Nephron (organoid): ENCODE results near the gene DUS3L.

ENCODE experiments used
- H3K27ac Mint-ChIP-seq, 3 experiments: 2 replicates each; pipeline ENCODE4 v1.8.0; 2020; ENCODE audit warnings: mixed read lengths in 3 of 3, mild to moderate bottlenecking in 2 of 3, moderate library complexity in 1 of 3
- H3K27me3 Mint-ChIP-seq: 2 replicates; pipeline ENCODE4 v1.8.0; 2021; ENCODE audit warnings: low read depth, mild to moderate bottlenecking, moderate library complexity, mixed read lengths
- H3K36me3 Mint-ChIP-seq: 2 replicates; pipeline ENCODE4 v1.8.0; 2020; ENCODE audit warnings: low read depth, mixed read lengths
- H3K4me1 Mint-ChIP-seq: 2 replicates; pipeline ENCODE4 v1.8.0; 2020; ENCODE audit warnings: mixed read lengths
- H3K4me3 Mint-ChIP-seq, 3 experiments: 2 replicates each; pipeline ENCODE4 v1.8.0; 2020; ENCODE audit warnings: mild to moderate bottlenecking in 3 of 3, mixed read lengths in 3 of 3, moderate library complexity in 2 of 3
- H3K9me3 Mint-ChIP-seq: 2 replicates; pipeline ENCODE4 v1.8.0; 2020; ENCODE audit warnings: mixed read lengths
- TF ChIP-seq, protein P1 (sequence below), 3 experiments: fragments of 200-600 bp; sonication (generic); IDR thresholded peaks; one replicate each; pipeline ENCODE4 v1.5.0; 2021; ENCODE audit warnings: antibody characterized with exemption in 3 of 3; ENCODE audit not compliant: unreplicated experiment in 3 of 3

The DUS3L gene

DNA sequence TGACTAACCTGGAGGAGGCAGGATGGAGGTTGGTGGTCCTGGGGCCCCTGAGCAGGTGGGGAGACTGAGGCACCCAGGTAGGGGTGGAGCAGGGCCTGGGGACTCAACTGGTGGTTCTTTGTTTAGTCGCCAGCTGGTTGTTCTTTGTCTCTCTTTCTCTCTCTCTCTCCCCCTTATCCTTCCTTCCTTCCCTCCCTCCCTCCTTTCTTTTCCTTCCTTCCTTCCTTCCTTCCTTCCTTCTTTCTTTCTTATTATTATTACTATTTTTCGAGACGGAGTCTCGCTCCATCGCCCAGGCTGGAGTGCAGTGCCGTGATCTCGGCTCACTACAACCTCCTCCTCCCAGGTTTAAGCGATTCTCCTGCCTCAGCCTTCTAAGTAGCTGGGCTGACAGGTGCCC lies 7.3 kb upstream of the DUS3L start:
- peaks cover 6% of the 10 kb centered on the region for H3K27me3 Mint-ChIP-seq
- no peaks in the 10 kb centered on the region for H3K9me3 Mint-ChIP-seq
- H3K4me1 Mint-ChIP-seq: peaks cover 22% of the 10 kb centered on the region
- no peaks in the 10 kb centered on the region for H3K36me3 Mint-ChIP-seq
- no peak overlapping the region for H3K4me3 Mint-ChIP-seq
- H3K27ac Mint-ChIP-seq: no peak overlapping the region
- TF ChIP-seq, protein P1, sequence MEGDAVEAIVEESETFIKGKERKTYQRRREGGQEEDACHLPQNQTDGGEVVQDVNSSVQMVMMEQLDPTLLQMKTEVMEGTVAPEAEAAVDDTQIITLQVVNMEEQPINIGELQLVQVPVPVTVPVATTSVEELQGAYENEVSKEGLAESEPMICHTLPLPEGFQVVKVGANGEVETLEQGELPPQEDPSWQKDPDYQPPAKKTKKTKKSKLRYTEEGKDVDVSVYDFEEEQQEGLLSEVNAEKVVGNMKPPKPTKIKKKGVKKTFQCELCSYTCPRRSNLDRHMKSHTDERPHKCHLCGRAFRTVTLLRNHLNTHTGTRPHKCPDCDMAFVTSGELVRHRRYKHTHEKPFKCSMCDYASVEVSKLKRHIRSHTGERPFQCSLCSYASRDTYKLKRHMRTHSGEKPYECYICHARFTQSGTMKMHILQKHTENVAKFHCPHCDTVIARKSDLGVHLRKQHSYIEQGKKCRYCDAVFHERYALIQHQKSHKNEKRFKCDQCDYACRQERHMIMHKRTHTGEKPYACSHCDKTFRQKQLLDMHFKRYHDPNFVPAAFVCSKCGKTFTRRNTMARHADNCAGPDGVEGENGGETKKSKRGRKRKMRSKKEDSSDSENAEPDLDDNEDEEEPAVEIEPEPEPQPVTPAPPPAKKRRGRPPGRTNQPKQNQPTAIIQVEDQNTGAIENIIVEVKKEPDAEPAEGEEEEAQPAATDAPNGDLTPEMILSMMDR (IDR thresholded peaks at IDR 0.05; ENCODE audit: unreplicated experiment in 3 of 3): no peak

GRCh38 chr19:5795382-5795919 lies 4.5 kb upstream of the DUS3L start:
- TF ChIP-seq, protein P1 (IDR thresholded peaks at IDR 0.05; ENCODE audit: unreplicated experiment in 3 of 3): no peak
- peaks cover 1% of the 10 kb centered on the region for H3K36me3 Mint-ChIP-seq
- H3K4me3 Mint-ChIP-seq: no peak overlapping the region
- H3K4me1 Mint-ChIP-seq: peaks cover 12% of the 10 kb centered on the region
- no peak overlapping the region for H3K27ac Mint-ChIP-seq
- H3K9me3 Mint-ChIP-seq: peaks cover 2% of the 10 kb centered on the region
- peaks cover 4% of the 10 kb centered on the region for H3K27me3 Mint-ChIP-seq

GRCh38 chr19:5793188-5793587 lies 2.2 kb upstream of the DUS3L start:
- peaks cover 2% of the 10 kb centered on the region for H3K9me3 Mint-ChIP-seq
- H3K4me1 Mint-ChIP-seq: peaks cover 6% of the 10 kb centered on the region
- TF ChIP-seq, protein P1 (IDR thresholded peaks at IDR 0.05; ENCODE audit: unreplicated experiment in 3 of 3): no peak
- peak overlapping the region in 2 of 3 experiments; percentile 19 to 21 for H3K4me3 Mint-ChIP-seq
- H3K27ac Mint-ChIP-seq: no peak overlapping the region
- peaks cover 11% of the 10 kb centered on the region for H3K36me3 Mint-ChIP-seq
- H3K27me3 Mint-ChIP-seq: peaks cover 4% of the 10 kb centered on the region

- TF ChIP-seq, protein P1 (IDR thresholded peaks at IDR 0.05; ENCODE audit: unreplicated experiment in 3 of 3): no peak
- H3K36me3 Mint-ChIP-seq: peaks cover 15% of the 10 kb centered on the region
- peaks cover 6% of the 10 kb centered on the region for H3K4me1 Mint-ChIP-seq
- no peak overlapping the region for H3K27ac Mint-ChIP-seq
- H3K27me3 Mint-ChIP-seq: peaks cover 4% of the 10 kb centered on the region
- peak overlapping the region; percentile 41 to 73 (median 49) for H3K4me3 Mint-ChIP-seq
- peaks cover 2% of the 10 kb centered on the region for H3K9me3 Mint-ChIP-seq
Observed at GRCh38 chr19:5792224-5792623, 1.3 kb upstream of the DUS3L start.

GRCh38 chr19:5789886-5790558 lies 941 bp downstream of the DUS3L start:
- Mint-ChIP-seq H3K4me3 (peak overlapping the region; percentile 97 to 99 (median 98)), H3K4me1 (peaks cover 6% of the 10 kb centered on the region), H3K36me3 (peaks cover 29% of the 10 kb centered on the region), H3K9me3 (peaks cover 2% of the 10 kb centered on the region), H3K27me3 (no peaks in the 10 kb centered on the region), H3K27ac (peak overlapping the region; percentile 97 to 99 (median 99))
- TF ChIP-seq, protein P1 (IDR thresholded peaks at IDR 0.05; ENCODE audit: unreplicated experiment in 3 of 3): no peak

- Mint-ChIP-seq H3K4me3 (peak overlapping the region; percentile 68 to 99 (median 71)), H3K27ac (peak overlapping the region in 1 of 3 experiments; percentile 39), H3K4me1 (peaks cover 6% of the 10 kb centered on the region), H3K27me3 (no peaks in the 10 kb centered on the region), H3K36me3 (peaks cover 29% of the 10 kb centered on the region), H3K9me3 (peaks cover 2% of the 10 kb centered on the region)
- TF ChIP-seq, protein P1 (IDR thresholded peaks at IDR 0.05; ENCODE audit: unreplicated experiment in 3 of 3): no peak
Observed at GRCh38 chr19:5789351-5789761, 1.6 kb downstream of the DUS3L start.
